Activated CD4-positive, alpha-beta memory T cell treated with anti-CD3 and anti-CD28 coated beads, Interleukin-2, amount 10 ng/mL, durations not matched to agents 7 days and 5 days (primary cell): ENCODE data around the gene PRDM16. TPM values are rescaled to one million over a fixed set of nuclear protein-coding genes. Genes with fewer than 3 reads are reported as not detected.

Experiments
- CTCF ChIA-PET: fragments of 350-600 bp; sonication (Branson Sonifier 250); formaldehyde crosslinking; loops from one replicate; lab custom pipeline; 2021; ENCODE audit warnings: antibody characterized with exemption, inconsistent platforms; lab: Charles Lee
- POLR2A ChIA-PET: fragments of 350-600 bp; sonication (Branson Sonifier 250); formaldehyde crosslinking; loops from one replicate; lab custom pipeline; 2021; ENCODE audit warnings: antibody characterized with exemption; lab: Charles Lee
- DNase-seq: peaks from one replicate; pipeline ENCODE4 v3.0.0-alpha.2; 2020
- H3K27ac Mint-ChIP-seq: one replicate; pipeline ENCODE4 v1.8.0; 2021; ENCODE audit warnings: mild to moderate bottlenecking, mixed read lengths
- H3K27me3 Mint-ChIP-seq: one replicate; pipeline ENCODE4 v1.8.0; 2021; ENCODE audit warnings: mixed read lengths
- H3K36me3 Mint-ChIP-seq: one replicate; pipeline ENCODE4 v1.8.0; 2021; ENCODE audit warnings: low read depth, mixed read lengths
- H3K4me1 Mint-ChIP-seq: one replicate; pipeline ENCODE4 v1.8.0; 2021; ENCODE audit warnings: mixed read lengths
- H3K4me3 Mint-ChIP-seq: one replicate; pipeline ENCODE4 v1.8.0; 2021; ENCODE audit warnings: mild to moderate bottlenecking, mixed read lengths
- H3K9me3 Mint-ChIP-seq: one replicate; pipeline ENCODE4 v1.8.0; 2021; ENCODE audit warnings: mixed read lengths
- total RNA-seq, 2 experiments: library from RNA; stranded (reverse); gene quantifications; one replicate each; pipeline ENCODE4 v1.2.3, GENCODE V29; 2021

The PRDM16 gene
- total RNA-seq, 2 experiments from 2014 or later: 0.03 to 0.20 TPM

GRCh38 chr1:3194760-3195479 lies 125.9 kb downstream of the PRDM16 start:
- H3K4me3 Mint-ChIP-seq: no peak overlapping the region
- no peaks in the 10 kb centered on the region for H3K36me3 Mint-ChIP-seq
- no peak overlapping the region for H3K27ac Mint-ChIP-seq
- ChIA-PET POLR2A (no interaction called here), CTCF (no interaction called here)
- DNase-seq: no peak
- H3K27me3 Mint-ChIP-seq: no peaks in the 10 kb centered on the region
- no peaks in the 10 kb centered on the region for H3K4me1 Mint-ChIP-seq
- no peaks in the 10 kb centered on the region for H3K9me3 Mint-ChIP-seq

- POLR2A ChIA-PET: no interaction called here
- H3K4me3 Mint-ChIP-seq: no peak overlapping the region
- no peak overlapping the region for H3K27ac Mint-ChIP-seq
- H3K36me3 Mint-ChIP-seq: no peaks in the 10 kb centered on the region
- CTCF ChIA-PET: no interaction called here
- no peaks in the 10 kb centered on the region for H3K9me3 Mint-ChIP-seq
- no peak for DNase-seq
- no peaks in the 10 kb centered on the region for H3K27me3 Mint-ChIP-seq
- no peaks in the 10 kb centered on the region for H3K4me1 Mint-ChIP-seq
These were observed 126.4 kb downstream of the PRDM16 start for GRCh38 chr1:3195480-3195815.

GRCh38 chr1:3195966-3196515 lies 127.0 kb downstream of the PRDM16 start:
- H3K9me3 Mint-ChIP-seq: no peaks in the 10 kb centered on the region
- CTCF ChIA-PET: no interaction called here
- DNase-seq: no peak
- H3K36me3 Mint-ChIP-seq: no peaks in the 10 kb centered on the region
- no peaks in the 10 kb centered on the region for H3K27me3 Mint-ChIP-seq
- no peak overlapping the region for H3K4me3 Mint-ChIP-seq
- no peaks in the 10 kb centered on the region for H3K4me1 Mint-ChIP-seq
- H3K27ac Mint-ChIP-seq: no peak overlapping the region
- POLR2A ChIA-PET: no interaction called here

- CTCF ChIA-PET: no interaction called here
- H3K4me1 Mint-ChIP-seq: no peaks in the 10 kb centered on the region
- DNase-seq: no peak
- H3K27ac Mint-ChIP-seq: no peak overlapping the region
- POLR2A ChIA-PET: no interaction called here
- no peak overlapping the region for H3K4me3 Mint-ChIP-seq
- no peaks in the 10 kb centered on the region for H3K27me3 Mint-ChIP-seq
- H3K36me3 Mint-ChIP-seq: no peaks in the 10 kb centered on the region
- H3K9me3 Mint-ChIP-seq: no peaks in the 10 kb centered on the region
These were observed 127.7 kb downstream of the PRDM16 start for GRCh38 chr1:3196577-3197245.

- H3K4me1 Mint-ChIP-seq: no peaks in the 10 kb centered on the region
- no peaks in the 10 kb centered on the region for H3K27me3 Mint-ChIP-seq
- H3K27ac Mint-ChIP-seq: no peak overlapping the region
- no peaks in the 10 kb centered on the region for H3K9me3 Mint-ChIP-seq
- no peak overlapping the region for H3K4me3 Mint-ChIP-seq
- CTCF ChIA-PET: no interaction called here
- no peak for DNase-seq
- no peaks in the 10 kb centered on the region for H3K36me3 Mint-ChIP-seq
- POLR2A ChIA-PET: no interaction called here
These were observed 128.8 kb downstream of the PRDM16 start for GRCh38 chr1:3197781-3198316.

DNA sequence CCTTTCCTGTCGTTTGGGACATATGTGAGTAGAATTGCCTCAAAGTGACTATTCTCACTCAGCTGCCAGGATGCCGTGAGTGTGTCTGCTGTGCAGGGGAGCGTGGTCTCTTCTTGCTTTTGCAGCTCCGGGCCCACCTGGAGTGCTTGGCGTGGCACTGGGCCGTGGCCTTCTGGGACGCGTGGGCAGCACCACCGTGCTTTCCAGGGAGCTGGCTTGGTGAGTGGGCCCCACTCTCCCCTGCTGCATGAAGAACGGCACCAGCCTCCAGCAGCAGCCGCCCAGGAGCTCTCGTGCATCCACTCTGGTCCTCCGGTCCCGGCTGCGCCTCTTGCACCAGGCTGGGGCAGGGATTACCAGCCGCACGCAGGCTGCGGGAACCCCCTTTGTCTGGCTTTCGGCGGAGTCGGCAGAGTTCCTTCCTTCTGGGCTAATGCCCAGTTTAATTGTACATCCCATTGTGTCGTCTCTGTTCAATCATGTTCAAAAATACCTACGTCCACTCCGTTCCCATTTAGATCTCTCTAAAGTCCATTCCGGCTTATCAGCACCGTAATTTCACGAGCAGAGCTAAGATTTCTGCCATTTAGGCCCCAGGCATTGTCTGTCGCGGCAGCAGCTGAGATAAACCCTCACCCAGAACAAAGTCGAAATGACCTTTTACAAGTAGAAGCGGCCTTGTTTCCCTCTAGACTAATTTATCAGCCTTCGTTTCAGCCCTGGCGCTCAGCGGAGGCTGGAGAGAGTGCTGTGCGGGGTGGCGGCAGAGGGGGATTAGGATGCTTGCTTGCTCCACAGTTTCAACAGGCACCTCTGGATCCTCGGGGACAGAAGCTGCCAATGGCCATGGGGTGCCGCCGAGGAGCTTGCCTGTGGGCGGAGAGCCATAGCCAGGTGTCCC lies 129.6 kb downstream of the PRDM16 start:
- Mint-ChIP-seq H3K9me3 (no peaks in the 10 kb centered on the region), H3K4me3 (no peak overlapping the region), H3K27me3 (no peaks in the 10 kb centered on the region), H3K36me3 (no peaks in the 10 kb centered on the region), H3K4me1 (no peaks in the 10 kb centered on the region), H3K27ac (no peak overlapping the region)
- ChIA-PET CTCF (no interaction called here), POLR2A (no interaction called here)
- DNase-seq: no peak

DNA sequence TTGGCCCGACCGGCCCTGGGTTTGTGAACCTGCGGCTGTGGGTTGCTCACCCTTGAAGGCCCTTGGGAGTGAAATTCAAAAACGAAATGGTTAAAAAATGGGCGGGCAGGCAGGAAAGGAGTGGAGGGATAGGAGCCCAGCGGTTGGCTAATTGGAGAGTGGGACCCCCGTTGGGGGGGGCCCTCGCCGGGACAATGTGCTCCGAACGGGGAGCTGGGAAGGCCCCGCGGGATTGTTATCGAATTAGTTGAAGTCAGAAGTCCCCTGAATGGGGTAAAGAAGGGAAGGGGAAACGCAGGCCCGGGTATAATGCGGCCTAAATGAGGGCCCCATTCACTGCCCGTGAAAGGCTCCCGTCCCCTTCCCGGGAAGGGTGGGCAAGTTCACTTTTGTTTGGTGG lies 135.7 kb downstream of the PRDM16 start:
- H3K4me3 Mint-ChIP-seq: no peak overlapping the region
- DNase-seq: no peak

DNA sequence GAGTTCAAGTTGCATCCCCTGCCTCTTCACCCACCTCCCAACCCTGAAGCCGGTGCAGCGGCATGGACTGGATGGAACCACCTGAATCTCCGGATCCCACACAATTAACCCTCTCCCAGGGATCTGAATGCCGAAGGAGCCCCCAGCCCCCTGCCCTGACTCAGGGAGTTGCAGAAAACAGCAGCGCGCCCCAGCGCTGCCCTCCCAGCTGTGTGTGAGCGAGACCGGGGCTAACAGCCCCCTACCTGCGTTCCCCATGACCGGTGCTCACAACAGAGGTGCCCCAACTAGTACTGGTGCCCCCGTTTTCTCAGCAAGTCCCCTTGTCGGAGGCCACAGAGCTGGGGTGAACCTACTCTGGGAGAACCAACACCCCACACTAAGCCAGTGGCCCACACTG lies 136.8 kb downstream of the PRDM16 start:
- Mint-ChIP-seq H3K27me3 (no peaks in the 10 kb centered on the region), H3K27ac (no peak overlapping the region), H3K4me3 (no peak overlapping the region), H3K4me1 (no peaks in the 10 kb centered on the region), H3K36me3 (no peaks in the 10 kb centered on the region), H3K9me3 (no peaks in the 10 kb centered on the region)
- POLR2A ChIA-PET: no interaction called here
- CTCF ChIA-PET: no interaction called here
- DNase-seq: no peak

More for the DNA sequence above, 135.7 kb downstream of the PRDM16 start:
- H3K27ac Mint-ChIP-seq: no peak overlapping the region
- no peaks in the 10 kb centered on the region for H3K9me3 Mint-ChIP-seq
- H3K4me1 Mint-ChIP-seq: no peaks in the 10 kb centered on the region
- POLR2A ChIA-PET: no interaction called here
- CTCF ChIA-PET: no interaction called here
- H3K27me3 Mint-ChIP-seq: no peaks in the 10 kb centered on the region
- H3K36me3 Mint-ChIP-seq: no peaks in the 10 kb centered on the region

GRCh38 chr1:3206696-3207095 lies 137.7 kb downstream of the PRDM16 start:
- POLR2A ChIA-PET: no interaction called here

DNA sequence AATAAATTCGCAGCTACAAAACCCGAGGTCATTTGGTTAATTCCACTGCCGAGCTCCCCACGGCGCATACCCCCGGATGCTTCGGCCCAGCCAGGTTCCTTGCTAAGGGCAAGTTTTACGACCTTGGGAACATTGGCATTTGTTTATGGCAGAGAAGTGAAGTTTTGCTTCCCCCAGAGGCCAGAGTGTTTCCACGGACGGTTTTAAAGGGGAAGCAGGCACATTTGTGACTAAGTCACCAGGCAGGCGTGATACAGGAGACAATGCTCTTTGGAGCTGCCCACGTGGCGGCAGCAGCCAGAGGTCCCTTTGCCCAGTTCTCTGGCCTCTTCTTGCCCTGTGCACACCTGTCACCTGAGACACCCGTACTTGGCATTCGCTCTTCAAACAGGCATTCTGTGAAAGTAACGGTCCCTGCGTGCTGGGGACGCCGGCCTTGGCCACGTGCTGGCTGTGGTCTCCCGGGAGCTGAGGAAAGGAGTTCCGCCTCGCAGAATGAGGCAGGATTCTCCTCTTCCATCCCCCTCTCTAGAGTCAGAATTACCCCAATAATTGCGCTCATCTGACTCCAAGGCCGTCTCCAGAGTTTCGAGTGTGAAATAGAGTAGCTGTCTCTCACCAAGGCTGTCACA lies 138.3 kb downstream of the PRDM16 start:
- DNase-seq: no peak
- Mint-ChIP-seq H3K9me3 (no peaks in the 10 kb centered on the region), H3K27me3 (no peaks in the 10 kb centered on the region), H3K4me1 (no peaks in the 10 kb centered on the region), H3K36me3 (no peaks in the 10 kb centered on the region), H3K27ac (no peak overlapping the region), H3K4me3 (no peak overlapping the region)
- CTCF ChIA-PET: no interaction called here
- POLR2A ChIA-PET: no interaction called here

More at GRCh38 chr1:3206696-3207095, 137.7 kb downstream of the PRDM16 start:
- no peaks in the 10 kb centered on the region for H3K36me3 Mint-ChIP-seq
- no peaks in the 10 kb centered on the region for H3K9me3 Mint-ChIP-seq
- no peaks in the 10 kb centered on the region for H3K27me3 Mint-ChIP-seq
- CTCF ChIA-PET: interaction anchor here (0.6 kb wide), 1 partner anchor 33 kb away, joined by 3 read pairs; no protein-coding TSS in a partner anchor
- DNase-seq: no peak
- no peak overlapping the region for H3K4me3 Mint-ChIP-seq
- no peaks in the 10 kb centered on the region for H3K4me1 Mint-ChIP-seq
- H3K27ac Mint-ChIP-seq: no peak overlapping the region

DNA sequence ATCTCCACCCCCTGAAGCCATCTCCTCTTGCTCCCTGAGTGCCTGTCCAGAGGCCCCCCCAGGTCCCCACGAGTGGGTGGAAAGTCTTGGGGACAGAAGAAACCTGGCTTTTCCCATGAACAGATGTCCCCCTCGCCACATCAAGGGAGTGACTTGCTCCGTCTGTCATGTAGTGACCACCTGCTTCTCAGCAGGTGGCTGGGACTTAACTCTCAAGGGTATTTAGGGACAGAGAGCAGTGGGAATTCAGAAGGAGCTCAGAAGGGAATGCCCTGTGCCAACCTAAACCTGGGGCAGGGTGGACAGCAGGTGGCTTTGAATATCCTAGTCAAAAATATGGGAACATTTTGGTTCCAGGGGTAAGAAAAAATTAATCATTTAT lies 139.8 kb downstream of the PRDM16 start:
- ChIA-PET POLR2A (no interaction called here), CTCF (no interaction called here)
- H3K4me1 Mint-ChIP-seq: no peaks in the 10 kb centered on the region
- no peak overlapping the region for H3K27ac Mint-ChIP-seq
- no peaks in the 10 kb centered on the region for H3K36me3 Mint-ChIP-seq
- no peak overlapping the region for H3K4me3 Mint-ChIP-seq
- DNase-seq: no peak
- H3K27me3 Mint-ChIP-seq: no peaks in the 10 kb centered on the region
- H3K9me3 Mint-ChIP-seq: no peaks in the 10 kb centered on the region

GRCh38 chr1:3209201-3209600 lies 140.2 kb downstream of the PRDM16 start:
- ChIA-PET CTCF (no interaction called here), POLR2A (no interaction called here)
- Mint-ChIP-seq H3K36me3 (no peaks in the 10 kb centered on the region), H3K9me3 (no peaks in the 10 kb centered on the region), H3K4me1 (no peaks in the 10 kb centered on the region), H3K4me3 (no peak overlapping the region), H3K27me3 (no peaks in the 10 kb centered on the region), H3K27ac (no peak overlapping the region)
- DNase-seq: no peak
